ENCODE results near the gene UCN3. TPM values are rescaled to one million over a fixed set of nuclear protein-coding genes. Genes with fewer than 3 reads are reported as not detected.
A peak's percentile ranks its signal among the peaks of the same experiment; 100 is the strongest.

Gene UCN3
- total and polyA plus RNA-seq, 9 of the 15 experiments (the other 6 are each of a cell fraction or from before 2014, with no cell fraction given) = not detected

DNA sequence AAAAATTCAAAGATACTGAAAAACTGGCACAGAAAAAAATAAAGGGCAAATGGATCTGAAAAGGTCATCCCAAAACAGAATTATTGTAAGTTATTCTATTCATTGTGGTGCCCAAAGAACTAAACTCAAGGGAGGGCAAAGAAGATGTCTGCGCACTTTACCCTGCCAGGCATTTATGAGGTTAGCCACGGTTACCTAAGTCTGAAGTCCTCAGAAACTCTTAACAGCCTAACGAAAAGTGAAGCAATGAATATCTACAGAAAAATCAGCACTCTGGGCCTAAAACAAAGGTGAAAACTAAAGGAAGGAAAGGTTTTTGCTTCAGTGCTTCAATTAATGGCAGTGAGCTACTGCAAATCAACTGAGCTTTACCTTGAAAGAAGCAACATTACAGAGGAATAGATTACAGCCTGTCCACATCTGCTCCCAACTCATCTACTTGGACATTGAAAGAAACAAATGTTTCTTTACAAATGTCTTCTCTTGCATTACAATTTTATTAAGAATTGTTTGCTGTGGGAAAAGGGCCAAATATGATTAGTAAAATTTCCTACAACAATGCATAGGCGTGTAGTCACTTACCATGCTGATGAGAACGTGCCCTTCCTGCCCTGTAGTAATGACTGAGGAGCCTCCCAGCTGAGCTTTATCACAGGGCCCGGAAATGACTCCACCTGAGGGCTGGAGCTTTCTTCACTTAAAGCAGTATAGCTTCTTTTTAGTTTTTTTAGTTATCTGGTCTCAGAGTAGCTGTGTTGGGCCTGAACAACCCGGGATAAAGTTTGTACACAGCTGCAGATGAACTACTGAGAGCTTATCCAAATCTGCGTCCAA is 39.7 kb downstream of the UCN3 start, which contains the start of gene TUBAL3 (continued):
- no peak for TF ChIP-seq ZNF41 (CRISPR knock-in tag; conservative IDR thresholded peaks at IDR 0.05)
- TF ChIP-seq SMARCE1 (IDR thresholded peaks at IDR 0.05) = 0 out of 2 replicates have a peak, but pooled peaks have one; percentile 22
- no peak for TF ChIP-seq ZNF121 (CRISPR knock-in tag; conservative IDR thresholded peaks at IDR 0.05)
- 0 out of 4 replicates have a peak, but pooled peaks of 1 of the 2 experiments have one; percentile 33 for TF ChIP-seq SIN3A (IDR thresholded peaks at IDR 0.05; ENCODE audit: borderline replicate concordance in 2 of 2, control insufficient read depth in 1 of 2, low read depth in 2 of 2, low read length in 2 of 2)
- no peak for TF ChIP-seq MXI1 (IDR thresholded peaks at IDR 0.05; ENCODE audit: low read depth, low read length)
- TF ChIP-seq RCOR1 (IDR thresholded peaks at IDR 0.05; ENCODE audit: borderline replicate concordance in 1 of 2, low read depth in 2 of 2, low read length in 2 of 2) = peak in 1 of 2 experiments; percentile 80; a peak in 2 of 4 replicates
- TF ChIP-seq, protein P1, sequence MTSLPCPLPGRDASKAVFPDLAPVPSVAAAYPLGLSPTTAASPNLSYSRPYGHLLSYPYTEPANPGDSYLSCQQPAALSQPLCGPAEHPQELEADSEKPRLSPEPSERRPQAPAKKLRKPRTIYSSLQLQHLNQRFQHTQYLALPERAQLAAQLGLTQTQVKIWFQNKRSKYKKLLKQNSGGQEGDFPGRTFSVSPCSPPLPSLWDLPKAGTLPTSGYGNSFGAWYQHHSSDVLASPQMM (CRISPR knock-in tag; IDR thresholded peaks at IDR 0.05) = no peak
- no peak for TF ChIP-seq PCBP1 (IDR thresholded peaks at IDR 0.05; ENCODE audit: low read depth, low read length, poor library complexity, severe bottlenecking)
- no peak for TF ChIP-seq ZNF561 (CRISPR knock-in tag; conservative IDR thresholded peaks at IDR 0.05)
- peak; percentile 84 for TF ChIP-seq TRIM28 (IDR thresholded peaks at IDR 0.05)
- no peak for TF ChIP-seq MTA1 (IDR thresholded peaks at IDR 0.05; ENCODE audit: borderline replicate concordance)
- TF ChIP-seq ETV5 (CRISPR knock-in tag; IDR thresholded peaks at IDR 0.05; ENCODE audit: low read depth) = peak; percentile 71; the same call in 1 of the 2 replicates
- peak; percentile 37 for TF ChIP-seq EP300 (IDR thresholded peaks at IDR 0.05; ENCODE audit: low read length)
- no peak for TF ChIP-seq CSDE1 (IDR thresholded peaks at IDR 0.05)
- peak; percentile 54; the same call in 1 of the 2 replicates for TF ChIP-seq CHAMP1 (IDR thresholded peaks at IDR 0.05)
- TF ChIP-seq LEF1 (IDR thresholded peaks at IDR 0.05) = no peak
- TF ChIP-seq ADNP (tag; IDR thresholded peaks at IDR 0.05) = 0 out of 2 replicates have a peak, but pooled peaks have one; percentile 51
- peak; percentile 66 for TF ChIP-seq POLR2A (conservative IDR thresholded peaks at IDR 0.05)
- peak; percentile 78; the same call in 1 of the 2 replicates for TF ChIP-seq JUND (IDR thresholded peaks at IDR 0.05; ENCODE audit: borderline replicate concordance, low read depth, low read length)
- peak; percentile 66; the same call in 1 of the 3 replicates for TF ChIP-seq JUND (tag; IDR thresholded peaks at IDR 0.05; ENCODE audit: borderline replicate concordance, low read depth, low read length)
- no peak for TF ChIP-seq MAZ (CRISPR knock-in tag; conservative IDR thresholded peaks at IDR 0.05 in 1 of 2, IDR thresholded peaks at IDR 0.05 in 1 of 2)
- TF ChIP-seq CBX1 (IDR thresholded peaks at IDR 0.05; ENCODE audit: low read depth) = peak; percentile 75; the same call in 1 of the 2 replicates
- peak; percentile 42; the same call in 1 of the 2 replicates for TF ChIP-seq L3MBTL2 (IDR thresholded peaks at IDR 0.05)
- TF ChIP-seq ZEB2 (IDR thresholded peaks at IDR 0.05) = peak; percentile 57; the same call in 1 of the 2 replicates
- TF ChIP-seq EP400 (IDR thresholded peaks at IDR 0.05) = peak; percentile 35
- no peak for TF ChIP-seq SP1 (CRISPR knock-in tag; IDR thresholded peaks at IDR 0.05)
- peak; percentile 89 for TF ChIP-seq ETV1 (tag; conservative IDR thresholded peaks at IDR 0.05; ENCODE audit: low read depth)
- no peak for TF ChIP-seq TCF7L2 (IDR thresholded peaks at IDR 0.05; ENCODE audit: low read depth, low read length)
- TF ChIP-seq PRMT5 (CRISPR knock-in tag; IDR thresholded peaks at IDR 0.05) = no peak
